ENCODE results near the gene SLC5A6. TPM values are rescaled to one million over a fixed set of nuclear protein-coding genes. Genes with fewer than 3 reads are reported as not detected.

The SLC5A6 gene
- polyA plus RNA-seq, 3 donors: 8.1 to 21.7 (median 10.2) TPM

- Histone ChIP-seq H3K79me2 (ENCODE audit: insufficient read depth, low read length) (peaks cover 3% of the 10 kb centered on the region), H3K27me3 (ENCODE audit: control insufficient read depth in 2 of 2, insufficient read depth in 2 of 2, low read length in 2 of 2) (no peaks in the 10 kb centered on the region), H3K27ac (ENCODE audit: low read depth in 1 of 2, low read length in 2 of 2) (no peak overlapping the region), H3K4me2 (replicated peaks; ENCODE audit: extremely low read depth, low read length, poor library complexity, severe bottlenecking) (no peak overlapping the region), H3K4me3 (replicated peaks in 1 of 3; ENCODE audit: low read depth in 2 of 3, low read length in 3 of 3) (no peak overlapping the region), H3K9me3 (replicated peaks in 1 of 2; ENCODE audit: control insufficient read depth in 1 of 2, insufficient read depth in 1 of 2, low read length in 2 of 2) (no peaks in the 10 kb centered on the region), H3K4me1 (ENCODE audit: control insufficient read depth in 1 of 2, insufficient read depth in 2 of 2, low read length in 2 of 2) (peaks cover 12 to 19% of the 10 kb centered on the region in 2 donors), H3K36me3 (replicated peaks in 1 of 2; ENCODE audit: control insufficient read depth in 1 of 2, insufficient read depth in 2 of 2, low read length in 2 of 2) (peaks cover 30 to 70% of the 10 kb centered on the region in 2 donors), H4K20me1 (ENCODE audit: insufficient read depth, low read length) (no peaks in the 10 kb centered on the region), H2AFZ (ENCODE audit: insufficient read depth, low read depth, low read length, poor library complexity, severe bottlenecking) (no peak overlapping the region), H3K9ac (ENCODE audit: insufficient read depth, low read length, poor library complexity, severe bottlenecking) (no peak overlapping the region)
- Mint-ChIP-seq H3K36me3 (peaks cover 50 to 64% of the 10 kb centered on the region in 2 donors), H3K4me1 (peaks cover 17% of the 10 kb centered on the region), H3K9me3 (peaks cover 0 to 2% (median 0%) of the 10 kb centered on the region in 7 donors), H3K27me3 (ENCODE audit: low read depth in 3 of 3) (peaks cover 0 to 1% (median 1%) of the 10 kb centered on the region in 3 donors), H3K27ac (no peak overlapping the region), H3K4me3 (no peak overlapping the region)
- WGBS (ENCODE audit: insufficient coverage): 100% methylated on average over 3 of the region's 7 CpGs
- TF ChIP-seq CTCF (IDR thresholded peaks at IDR 0.05): no peak
- intact Hi-C loops (cut with micrococcal nuclease): no loop called here
- DNase-seq: no peak
Measured at GRCh38 chr2:27220091-27220490, 8.0 kb upstream of the SLC5A6 start.

GRCh38 chr2:27219091-27219490 is 7.0 kb upstream of the SLC5A6 start:
- H3K27me3 Mint-ChIP-seq (ENCODE audit: low read depth in 3 of 3): peaks cover 0 to 1% (median 1%) of the 10 kb centered on the region in 3 donors
- Histone ChIP-seq H3K27ac (ENCODE audit: low read depth in 1 of 2, low read length in 2 of 2) (no peak overlapping the region), H3K27me3 (ENCODE audit: control insufficient read depth in 2 of 2, insufficient read depth in 2 of 2, low read length in 2 of 2) (no peaks in the 10 kb centered on the region), H3K9me3 (replicated peaks in 1 of 2; ENCODE audit: control insufficient read depth in 1 of 2, insufficient read depth in 1 of 2, low read length in 2 of 2) (no peaks in the 10 kb centered on the region), H3K4me1 (ENCODE audit: control insufficient read depth in 1 of 2, insufficient read depth in 2 of 2, low read length in 2 of 2) (peaks cover 12 to 19% of the 10 kb centered on the region in 2 donors), H4K20me1 (ENCODE audit: insufficient read depth, low read length) (no peaks in the 10 kb centered on the region), H3K79me2 (ENCODE audit: insufficient read depth, low read length) (peaks cover 3% of the 10 kb centered on the region), H3K4me3 (replicated peaks in 1 of 3; ENCODE audit: low read depth in 2 of 3, low read length in 3 of 3) (no peak overlapping the region), H2AFZ (ENCODE audit: insufficient read depth, low read depth, low read length, poor library complexity, severe bottlenecking) (no peak overlapping the region), H3K36me3 (replicated peaks in 1 of 2; ENCODE audit: control insufficient read depth in 1 of 2, insufficient read depth in 2 of 2, low read length in 2 of 2) (peaks cover 20 to 61% of the 10 kb centered on the region in 2 donors), H3K9ac (ENCODE audit: insufficient read depth, low read length, poor library complexity, severe bottlenecking) (no peak overlapping the region), H3K4me2 (replicated peaks; ENCODE audit: extremely low read depth, low read length, poor library complexity, severe bottlenecking) (no peak overlapping the region)
- no peak for TF ChIP-seq CTCF (IDR thresholded peaks at IDR 0.05)
- intact Hi-C loops (cut with micrococcal nuclease): no loop called here
- H3K36me3 Mint-ChIP-seq: peaks cover 44 to 55% of the 10 kb centered on the region in 2 donors
- H3K4me3 Mint-ChIP-seq: no peak overlapping the region
- H3K27ac Mint-ChIP-seq: no peak overlapping the region
- H3K4me1 Mint-ChIP-seq: peaks cover 17% of the 10 kb centered on the region
- no peak for DNase-seq
- no CpG with 5 or more reads among the region's 2 CpGs for WGBS (ENCODE audit: insufficient coverage)
- H3K9me3 Mint-ChIP-seq: peaks cover 0 to 2% (median 0%) of the 10 kb centered on the region in 7 donors

Data from CD14-positive monocyte (primary cell).